Activated CD8-positive, alpha-beta memory T cell treated with anti-CD3 and anti-CD28 coated beads for 48 hours (primary cell): ENCODE data around the gene SH3BGRL2.

Experiments used
- DNase-seq, 3 experiments: peaks; one replicate each; pipeline ENCODE4 v3.0.0-alpha.2; 2020; ENCODE audit warnings: low read depth in 2 of 3, low spot score in 2 of 3

The SH3BGRL2 gene

DNA sequence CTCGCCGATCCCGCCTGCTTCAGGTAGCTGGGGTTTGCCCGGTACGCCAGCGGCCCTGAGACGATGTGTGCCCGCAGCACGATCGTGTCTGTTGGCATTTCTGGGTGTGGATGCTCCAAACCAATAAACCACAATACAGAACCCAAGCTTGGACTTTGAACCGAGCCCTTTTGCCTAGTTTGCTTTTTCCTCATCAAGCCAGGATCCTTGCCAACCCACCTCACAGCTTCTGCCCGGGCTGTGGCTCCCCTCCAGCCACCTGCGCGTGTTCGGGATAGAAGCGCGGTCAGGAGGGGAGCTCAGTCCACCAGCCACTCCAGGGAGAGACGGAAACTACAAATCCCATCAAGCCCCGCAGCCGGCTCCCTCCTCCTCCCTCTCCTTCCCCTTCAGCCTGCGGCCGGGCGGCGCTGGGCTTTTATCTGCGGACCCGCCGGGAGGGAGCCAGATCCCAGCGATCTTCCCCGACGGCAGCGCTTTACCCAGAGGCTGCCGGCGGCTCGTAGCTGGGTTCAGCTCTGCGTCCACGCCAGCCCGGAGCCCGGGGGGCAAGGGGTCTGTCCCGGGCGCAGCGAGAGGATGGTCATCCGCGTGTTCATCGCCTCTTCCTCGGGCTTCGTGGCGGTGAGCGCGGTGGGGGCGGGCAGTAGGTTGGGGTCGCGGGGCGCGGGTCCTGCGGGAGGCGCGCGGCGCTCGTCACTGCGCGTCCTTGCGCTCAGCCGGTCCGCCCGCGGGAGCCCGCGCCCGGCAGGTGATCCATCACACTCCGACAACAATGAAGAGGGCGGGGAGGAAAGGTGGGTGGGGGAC is at the start of gene SH3BGRL2:
SH3BGRL2 (plus strand) TSS at position 447 of the 810 bp plus-strand sequence; CDS start at position 580, 133 bp downstream.
- DNase-seq: peak in 1 of 3 experiments; percentile 5

DNA sequence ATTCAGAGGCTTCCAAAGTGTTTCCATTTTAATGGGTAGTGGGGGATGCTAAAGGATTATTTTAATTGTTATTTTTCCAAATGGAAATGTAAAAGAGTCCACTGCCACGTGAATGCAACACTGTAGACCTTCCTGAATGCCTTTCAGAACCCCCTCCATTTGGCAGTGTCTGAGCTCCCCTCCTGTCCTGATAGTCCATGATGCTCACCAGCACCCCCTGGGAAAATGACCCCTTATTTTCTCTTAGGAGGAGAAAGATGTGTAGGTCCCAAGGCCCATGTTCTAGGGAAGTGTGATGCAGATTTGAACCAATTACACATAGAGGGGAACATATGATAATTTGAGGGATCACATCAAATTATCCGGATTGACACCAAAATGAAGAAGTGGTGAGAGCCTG is 46.8 kb upstream of the SH3BGRL2 start:
- DNase-seq: no peak

DNA sequence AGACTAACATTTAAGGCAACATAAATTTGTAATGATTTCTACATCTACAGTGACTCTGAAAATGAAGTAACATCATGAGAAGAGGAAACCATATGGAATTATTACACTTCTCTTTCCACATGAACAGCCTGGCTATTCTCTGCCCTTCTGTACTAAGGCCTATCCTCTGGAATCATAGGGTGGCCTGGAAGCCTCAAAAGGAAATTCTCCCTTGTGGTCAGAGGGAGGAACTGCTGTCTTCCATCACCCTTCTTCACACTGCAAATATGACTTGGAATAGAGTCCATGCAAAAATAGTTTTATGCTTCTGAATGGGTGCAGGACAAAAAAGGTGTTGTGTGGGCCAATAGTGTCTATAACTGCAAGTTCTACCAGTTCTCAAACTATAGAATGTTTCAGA is 44.6 kb upstream of the SH3BGRL2 start:
- DNase-seq: no peak

DNA sequence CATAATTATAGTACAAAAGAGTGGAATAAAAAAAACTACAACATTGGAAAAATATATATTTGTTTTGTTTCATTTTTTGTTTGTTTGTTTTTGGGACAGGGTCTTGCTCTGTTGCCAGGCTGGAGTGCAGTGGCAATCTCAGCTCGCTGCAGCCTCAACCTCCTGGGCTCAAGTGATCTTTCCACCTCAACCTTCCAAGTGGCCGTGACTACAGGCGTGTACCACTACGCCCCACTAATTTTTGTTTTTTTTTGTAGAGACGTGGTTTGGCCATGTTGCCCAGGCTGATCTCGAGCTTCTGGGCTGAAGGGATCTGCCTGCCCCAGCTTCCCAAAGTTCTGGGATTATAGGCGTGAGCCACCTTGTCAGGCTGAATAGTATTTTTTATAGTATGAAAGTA is 41.4 kb upstream of the SH3BGRL2 start:
- DNase-seq: no peak

DNA sequence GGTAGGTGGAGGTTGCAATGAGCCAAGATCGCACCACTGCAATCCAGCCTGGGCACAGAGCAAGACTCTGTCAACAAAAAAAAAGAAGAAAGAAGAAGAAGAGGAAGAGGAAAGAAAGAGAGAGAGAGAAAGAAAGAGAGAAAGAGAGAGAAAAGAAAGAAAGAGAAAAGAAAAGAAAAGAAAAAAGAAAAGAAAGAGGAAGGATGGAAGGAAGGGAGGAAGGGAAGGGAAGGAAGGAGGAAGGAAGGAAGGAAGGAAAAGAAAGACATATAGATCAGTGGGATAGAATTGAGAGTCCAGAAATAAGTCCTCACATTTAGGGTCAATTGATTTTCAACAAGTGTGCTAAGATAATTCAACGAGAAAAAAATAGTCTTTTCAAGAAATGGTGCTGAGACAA is 34.0 kb upstream of the SH3BGRL2 start:
- no peak for DNase-seq

DNA sequence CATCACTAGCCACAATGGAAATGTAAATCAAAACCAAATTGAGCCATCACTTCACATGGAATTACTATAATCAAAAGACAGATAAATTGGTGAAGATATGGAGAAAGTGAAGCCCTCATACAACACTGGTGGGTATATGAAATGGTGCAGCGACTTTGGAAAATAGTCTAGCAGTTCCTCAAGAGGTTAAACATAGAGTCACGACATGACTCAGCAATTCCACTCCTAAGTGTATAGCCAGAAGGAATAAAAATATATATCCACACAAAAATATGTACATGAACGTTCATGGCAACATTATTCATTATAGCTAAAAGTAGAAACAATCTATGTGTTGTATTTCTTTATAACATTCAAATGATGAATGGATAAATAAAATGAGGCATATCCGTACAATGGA is 33.1 kb upstream of the SH3BGRL2 start:
- DNase-seq: no peak

DNA sequence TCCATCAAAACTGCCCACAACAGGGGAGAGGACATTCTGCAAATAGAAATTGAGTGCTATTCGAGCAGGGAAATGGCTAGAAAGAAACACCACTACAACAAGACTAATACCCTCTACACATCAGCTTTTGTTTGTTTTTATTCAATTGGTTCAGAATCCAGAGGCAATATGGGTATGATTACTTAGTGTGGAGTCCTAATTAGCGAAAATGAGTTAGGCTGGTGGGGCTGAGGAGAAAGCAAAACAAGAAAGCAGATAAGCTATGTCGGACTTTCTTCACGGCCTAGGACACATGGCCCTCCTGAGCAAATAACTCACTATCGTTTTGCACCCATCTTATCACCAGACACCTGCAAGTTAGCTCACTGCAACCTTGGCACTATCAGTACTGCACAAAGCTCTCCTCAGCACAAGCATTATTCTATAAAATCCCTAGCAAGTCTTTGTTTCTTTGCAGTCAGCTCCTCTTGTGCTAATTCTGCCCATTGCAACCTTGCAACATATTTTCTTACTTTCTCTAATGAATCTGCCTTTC is 31.3 kb upstream of the SH3BGRL2 start:
- no peak for DNase-seq

DNA sequence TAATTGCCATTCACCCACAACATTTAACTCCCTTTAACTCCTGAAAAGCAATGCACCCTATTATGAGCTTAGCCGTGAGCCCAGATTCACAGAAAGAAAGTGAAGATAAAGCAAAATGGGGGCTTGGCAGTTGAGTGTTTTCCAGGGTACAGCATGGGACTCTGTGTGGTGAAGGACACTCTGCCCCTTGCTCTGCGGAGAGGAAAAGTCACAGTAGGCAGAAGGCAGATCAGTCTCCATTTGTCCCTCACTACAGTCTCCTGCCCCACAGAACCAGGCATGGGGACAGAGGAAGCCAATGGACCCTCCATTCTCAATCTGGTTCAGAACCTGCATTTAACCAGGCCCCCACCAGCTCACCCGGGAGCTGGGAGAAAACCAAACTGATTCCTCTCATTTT is 30.8 kb upstream of the SH3BGRL2 start:
- DNase-seq: no peak

DNA sequence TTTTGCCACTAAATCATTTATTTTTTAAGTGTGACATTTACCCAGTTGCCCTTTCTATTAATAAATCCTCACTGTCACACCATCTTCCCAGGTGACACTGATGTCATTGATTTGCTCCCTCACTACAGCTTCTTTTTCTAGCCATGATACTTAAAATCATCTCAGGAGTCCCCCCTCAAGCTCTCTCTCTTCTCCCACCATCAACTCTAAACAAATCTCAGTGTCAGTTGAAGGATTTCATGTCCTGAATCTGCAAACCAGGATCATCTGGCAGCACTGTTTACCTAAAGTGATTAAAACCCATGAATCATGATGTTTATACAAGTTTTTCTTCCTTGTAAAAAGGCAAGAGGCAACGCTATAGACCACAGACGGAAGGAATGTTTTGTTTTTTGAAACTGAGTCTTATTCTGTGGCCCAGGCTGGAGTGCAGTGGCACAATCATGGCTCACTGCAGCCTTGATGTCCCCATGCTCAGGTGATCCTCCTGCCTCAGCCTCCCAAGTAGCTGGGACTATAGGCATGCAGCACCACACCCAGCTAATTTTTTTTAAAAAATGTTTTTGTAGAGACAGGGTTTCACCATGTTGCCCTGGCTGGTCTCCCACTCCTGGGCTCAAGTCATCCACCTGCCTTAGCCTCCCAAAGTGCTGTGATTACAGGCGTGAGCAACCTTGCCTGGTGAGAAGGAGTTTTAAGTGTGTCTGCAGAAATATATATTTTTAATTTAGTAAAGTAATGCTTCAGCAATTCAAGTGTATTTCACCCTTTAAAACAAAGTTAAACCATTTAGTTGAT is 30.1 kb upstream of the SH3BGRL2 start:
- DNase-seq: no peak

DNA sequence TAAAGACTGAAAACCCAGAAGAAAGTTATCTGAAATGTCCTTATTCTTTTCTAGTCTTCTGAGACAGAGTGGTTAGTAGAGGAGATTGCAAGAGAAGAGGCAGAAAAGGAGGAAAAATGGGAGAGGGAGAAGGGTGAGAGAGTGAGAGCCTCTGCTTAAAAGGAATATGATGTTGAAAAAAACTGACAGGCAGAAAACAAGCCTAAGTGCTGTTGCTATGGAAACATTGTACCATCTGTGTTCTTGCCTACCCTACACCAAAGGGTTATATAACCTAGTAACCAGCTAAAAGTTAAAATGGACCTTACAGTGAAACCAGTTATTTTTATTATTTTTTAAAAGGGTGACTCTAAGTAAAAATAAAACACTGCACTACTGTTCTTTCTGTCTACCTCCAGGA is 28.3 kb upstream of the SH3BGRL2 start:
- DNase-seq: no peak

DNA sequence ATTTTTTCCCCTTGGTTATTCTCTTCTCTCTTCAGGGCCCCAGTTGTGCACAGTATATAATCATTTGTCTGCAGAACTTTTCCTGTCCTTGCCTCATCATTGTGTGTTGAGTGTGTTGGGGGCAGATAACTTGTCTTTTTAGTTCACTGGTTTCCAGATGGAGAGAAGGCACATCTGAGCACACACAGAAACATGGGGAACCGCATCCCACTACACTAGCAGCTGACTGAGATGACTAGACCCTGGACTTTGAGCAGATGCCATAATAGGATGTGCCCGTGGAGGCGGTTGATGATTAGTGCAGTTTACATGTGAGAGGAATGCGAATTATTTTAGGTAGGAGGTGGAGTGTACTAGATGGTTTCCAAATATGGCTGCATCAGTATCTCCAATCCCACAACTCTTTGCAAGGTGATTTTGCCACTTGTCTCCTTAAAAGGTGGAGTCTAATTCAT is 26.5 kb upstream of the SH3BGRL2 start:
- DNase-seq: no peak

DNA sequence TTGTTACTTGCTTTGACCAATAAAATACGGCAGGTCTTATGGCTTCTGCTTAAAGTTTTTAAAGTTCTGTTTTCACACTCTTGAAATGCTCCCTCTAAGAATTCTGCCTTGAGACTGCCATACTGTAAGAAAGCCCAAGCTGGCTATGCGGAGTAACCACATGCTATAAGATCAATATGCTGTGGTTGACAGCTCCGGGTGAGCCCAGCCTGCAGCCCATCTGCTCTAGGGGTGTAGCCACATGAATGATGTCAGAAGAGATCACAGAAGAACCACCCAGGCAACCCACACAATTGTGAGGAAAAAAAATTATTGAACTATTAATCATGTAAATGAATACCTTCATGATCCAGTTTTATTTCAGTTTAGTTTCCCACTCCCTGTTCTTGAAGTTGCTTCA is 26.1 kb upstream of the SH3BGRL2 start:
- DNase-seq: no peak

DNA sequence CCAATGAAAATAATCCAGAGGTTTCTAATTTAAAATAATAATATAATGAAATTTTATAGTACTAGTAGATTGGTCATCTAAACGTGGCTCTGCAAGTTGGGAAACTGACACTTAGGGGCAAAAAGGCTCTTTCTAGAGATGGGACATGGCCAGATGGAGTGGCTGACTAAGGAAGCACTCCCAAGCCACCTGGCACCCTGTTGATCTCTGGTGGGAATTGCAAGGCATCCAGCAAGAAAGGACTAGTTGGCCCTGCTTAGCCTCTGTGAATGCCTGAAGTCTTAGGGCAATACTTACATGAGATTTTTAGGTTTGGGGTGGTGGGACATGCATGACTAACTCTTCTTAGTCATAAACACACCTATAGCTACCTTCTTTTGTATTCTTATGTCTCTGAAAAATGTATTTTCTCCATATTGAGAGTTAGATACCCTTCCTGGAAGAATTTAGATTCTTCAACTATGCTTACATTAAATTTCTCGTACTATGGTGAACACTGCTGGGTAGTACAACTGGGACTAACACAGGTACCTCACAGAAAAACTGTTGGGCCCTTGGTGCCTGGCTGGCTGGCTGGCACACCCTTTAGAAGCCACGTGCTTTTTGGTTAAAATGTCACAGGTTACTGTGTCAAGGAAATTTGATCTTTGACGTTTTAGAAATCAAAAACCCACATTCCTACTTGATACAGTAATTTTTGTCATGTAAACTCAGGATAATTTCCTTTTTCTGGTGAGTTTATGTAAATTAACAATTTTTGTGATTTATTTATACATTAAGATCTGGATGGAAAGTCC is 25.0 kb upstream of the SH3BGRL2 start:
- no peak for DNase-seq

DNA sequence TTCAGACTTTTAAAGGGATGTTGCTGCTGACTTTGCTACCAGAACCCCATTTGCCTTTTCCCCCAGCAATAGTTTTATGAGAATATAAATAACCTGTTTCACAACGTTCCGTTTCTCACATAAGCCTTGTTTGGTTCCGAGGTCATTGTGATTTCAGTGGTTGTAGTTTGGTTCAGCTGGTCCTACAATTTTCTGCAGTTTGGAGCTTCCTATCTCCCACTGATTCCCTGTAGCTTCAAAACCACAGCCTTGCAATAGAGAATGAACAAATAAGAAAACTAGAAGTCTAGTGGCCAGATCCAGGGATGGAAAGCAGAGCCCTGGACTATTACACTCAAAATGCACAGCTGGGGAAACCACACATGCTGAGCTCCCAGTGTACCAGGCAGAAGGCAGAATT is 24.1 kb upstream of the SH3BGRL2 start:
- no peak for DNase-seq

DNA sequence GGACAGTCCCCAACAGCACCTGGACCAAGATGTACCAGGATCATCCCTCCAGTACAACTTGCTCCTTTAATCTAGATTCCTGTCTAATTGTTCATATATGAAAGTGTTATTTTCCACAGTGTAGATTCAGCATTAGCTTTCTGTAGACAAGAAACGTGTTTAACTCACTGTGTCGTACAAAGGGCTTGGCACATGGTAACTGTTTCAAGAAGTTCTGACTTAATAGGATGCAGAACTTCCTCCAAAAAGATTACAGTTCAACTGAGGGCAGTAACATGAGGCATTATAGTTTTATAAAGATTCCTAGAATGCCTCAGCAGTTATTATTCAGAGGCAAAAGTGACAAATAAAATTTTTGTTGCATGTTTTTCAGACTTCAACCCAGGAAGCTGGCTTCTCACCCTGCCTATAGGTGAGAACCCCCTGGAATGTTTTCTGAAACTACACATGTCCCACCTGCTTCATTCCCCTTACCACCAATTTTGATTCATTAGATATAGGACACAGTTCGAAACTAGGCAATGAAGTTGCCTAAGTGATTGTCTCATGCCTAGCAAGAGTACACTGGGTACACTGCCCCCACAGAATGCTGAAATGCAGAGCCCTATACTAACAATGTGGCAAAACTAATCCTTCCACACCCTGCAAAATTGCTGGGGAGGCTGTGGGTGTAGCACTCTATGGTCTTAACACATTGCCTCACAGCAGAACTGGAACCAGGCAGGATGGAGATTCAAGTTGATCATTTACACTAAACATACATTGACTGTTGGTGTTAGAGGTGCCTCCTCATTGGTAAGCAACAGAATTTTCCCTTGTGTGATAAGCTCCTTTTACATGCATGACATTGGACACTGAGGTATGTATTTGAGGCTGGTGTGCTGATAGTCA is 22.6 kb upstream of the SH3BGRL2 start:
- DNase-seq: no peak

DNA sequence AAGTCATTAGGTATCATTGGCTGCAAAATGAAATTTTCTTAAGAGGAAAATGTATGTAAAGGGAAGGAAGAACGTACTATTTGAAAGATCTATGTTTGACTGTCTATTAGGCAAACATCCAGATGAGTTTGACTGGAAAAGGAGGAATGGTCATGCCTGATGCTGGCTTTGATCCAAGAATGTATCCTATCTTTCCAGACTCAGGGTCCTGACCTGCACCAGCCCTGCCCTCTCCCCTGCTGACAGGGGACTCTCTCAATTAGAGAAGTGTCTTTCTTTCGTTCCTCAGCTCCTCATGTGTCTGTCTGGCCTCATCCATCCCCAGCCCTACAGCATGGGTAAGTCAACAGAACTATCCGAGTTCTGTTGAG is 21.9 kb upstream of the SH3BGRL2 start:
- DNase-seq: no peak

DNA sequence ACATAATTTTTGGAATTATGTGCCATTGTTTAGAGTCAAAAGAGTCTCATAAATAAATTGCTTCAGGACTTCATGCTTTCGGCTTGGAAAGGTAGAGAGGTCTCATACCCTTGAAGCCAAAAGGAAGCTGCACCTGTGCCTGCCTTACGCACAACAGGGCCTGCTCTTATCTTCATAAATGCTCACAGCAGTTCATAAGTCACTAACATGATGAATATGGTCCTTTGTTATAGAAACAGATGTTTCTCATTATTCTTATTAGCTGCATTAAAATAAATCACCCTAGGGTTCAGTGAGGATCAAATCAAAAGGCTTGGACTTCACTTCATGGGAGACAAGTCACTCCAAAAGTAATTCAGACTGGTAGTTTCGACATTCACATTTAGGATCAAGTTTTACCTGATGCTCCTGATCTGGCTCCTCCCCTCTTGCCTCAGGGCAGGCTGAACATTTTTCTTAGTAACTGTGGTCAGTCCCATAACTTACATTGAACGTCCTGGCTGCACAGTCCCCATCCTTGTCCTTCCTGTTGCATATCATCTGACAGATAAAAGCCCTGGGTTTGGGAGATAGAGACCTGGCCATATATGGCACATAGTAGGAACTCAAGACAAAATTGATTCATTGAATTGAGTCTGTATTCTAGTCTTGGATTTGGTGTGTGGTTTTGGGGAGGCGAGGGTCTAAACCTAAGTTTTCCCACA is 20.7 kb upstream of the SH3BGRL2 start:
- no peak for DNase-seq

DNA sequence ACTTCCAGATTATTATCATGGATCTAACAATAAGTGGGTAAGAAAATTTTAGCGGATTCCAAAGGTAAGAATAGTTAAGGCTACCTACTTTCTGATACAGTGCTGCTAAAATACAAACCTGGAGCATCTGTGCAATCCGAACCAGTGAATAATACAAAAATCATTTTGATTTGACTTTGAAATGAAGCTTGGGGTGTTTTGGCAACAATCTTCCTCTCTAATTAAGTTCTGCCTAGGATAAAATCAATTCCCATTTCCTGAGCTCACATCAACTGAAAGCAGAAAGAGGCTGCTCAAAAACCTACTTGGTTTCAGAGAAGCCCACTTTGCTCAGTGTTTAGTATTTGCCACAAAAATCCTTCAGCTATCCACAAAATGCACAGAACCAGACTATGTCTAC is 18.7 kb upstream of the SH3BGRL2 start:
- DNase-seq: no peak

DNA sequence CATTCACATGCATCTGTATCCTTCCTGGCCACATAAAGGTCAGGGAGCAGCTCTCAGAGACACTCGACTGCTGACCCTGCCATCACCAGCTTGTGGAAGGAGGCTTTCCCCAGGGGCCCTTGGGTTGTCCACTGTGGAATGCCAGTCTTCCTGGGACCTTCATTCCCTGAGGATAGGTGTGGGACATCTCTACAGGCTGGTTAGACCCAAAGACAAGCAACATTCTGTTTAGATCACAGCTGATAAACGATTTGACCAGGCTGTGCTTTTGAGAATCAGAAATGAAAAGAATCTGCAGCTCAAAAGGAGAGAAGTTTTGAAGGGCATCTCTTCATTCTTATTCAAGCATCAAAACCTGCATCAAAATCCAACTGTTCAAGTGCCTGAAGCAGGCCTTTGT is 18.2 kb upstream of the SH3BGRL2 start:
- no peak for DNase-seq

DNA sequence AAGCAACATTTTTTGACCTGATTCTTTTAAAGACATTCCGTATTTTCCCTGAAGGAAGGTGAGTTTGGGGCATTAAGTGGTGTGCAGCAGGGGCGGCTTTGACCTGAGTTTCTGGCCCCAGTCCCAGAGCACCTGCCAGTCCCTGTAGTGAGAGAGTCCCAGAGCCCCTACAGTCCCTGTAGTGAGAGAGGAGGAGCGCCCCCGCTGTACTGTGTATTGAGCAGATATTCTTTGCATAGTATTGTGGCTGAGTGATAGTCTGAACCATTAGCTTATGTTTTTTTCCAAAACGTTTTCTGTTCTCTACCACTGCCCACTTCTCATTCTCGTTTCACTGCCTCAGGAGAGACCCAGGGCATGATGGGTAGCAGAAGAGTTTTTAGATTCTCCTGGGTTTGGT is 17.2 kb upstream of the SH3BGRL2 start:
- DNase-seq: no peak
